ENCODE measurements around the gene MAP3K19.
"Not testable (repeated sequence)": the region's sequence is repeated elsewhere in the genome, so short reads cannot be mapped to it uniquely, and the experiment has no call there.

Gene MAP3K19

DNA sequence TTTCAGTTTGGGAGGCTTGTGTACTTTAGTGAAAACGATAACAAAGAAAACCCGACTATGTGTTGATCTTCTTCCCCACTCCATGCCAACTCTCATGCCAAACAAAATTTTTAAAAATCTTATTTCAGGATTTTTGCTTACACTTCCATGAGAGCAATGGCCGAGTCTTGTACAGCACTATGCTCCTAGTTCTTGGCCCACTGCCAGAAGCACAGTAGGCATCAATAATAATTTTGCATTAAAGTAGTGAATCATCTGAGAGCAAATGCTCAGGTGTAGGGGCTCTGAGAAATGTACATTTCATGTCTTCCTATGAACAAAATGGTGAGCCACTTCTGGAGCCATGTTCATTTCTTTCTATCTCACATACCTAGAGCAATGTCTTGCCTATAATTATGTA, 62.2 kb downstream of the MAP3K19 start:
- DNase-seq (ENCODE audit: low spot score): no peak

DNA sequence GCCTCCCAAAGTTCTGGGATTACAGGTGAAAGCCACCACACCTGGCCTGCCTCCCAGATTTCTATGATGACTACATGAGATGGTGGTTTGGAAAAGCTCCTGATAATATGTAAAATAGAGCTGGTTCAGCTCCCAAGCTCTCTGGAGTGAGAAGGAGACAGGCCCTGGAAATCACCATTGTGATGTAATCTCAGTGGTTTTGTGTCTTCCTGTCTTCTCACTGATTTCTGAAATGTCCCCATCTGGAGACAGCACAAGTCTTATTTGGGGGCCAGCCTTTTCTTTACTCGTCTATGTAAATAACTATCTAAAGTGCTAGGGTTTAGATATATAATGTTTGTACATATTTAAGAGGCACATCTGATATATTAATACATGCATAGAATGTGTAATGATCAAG, 64.6 kb downstream of the MAP3K19 start:
- no peak for DNase-seq (ENCODE audit: low spot score)

DNA sequence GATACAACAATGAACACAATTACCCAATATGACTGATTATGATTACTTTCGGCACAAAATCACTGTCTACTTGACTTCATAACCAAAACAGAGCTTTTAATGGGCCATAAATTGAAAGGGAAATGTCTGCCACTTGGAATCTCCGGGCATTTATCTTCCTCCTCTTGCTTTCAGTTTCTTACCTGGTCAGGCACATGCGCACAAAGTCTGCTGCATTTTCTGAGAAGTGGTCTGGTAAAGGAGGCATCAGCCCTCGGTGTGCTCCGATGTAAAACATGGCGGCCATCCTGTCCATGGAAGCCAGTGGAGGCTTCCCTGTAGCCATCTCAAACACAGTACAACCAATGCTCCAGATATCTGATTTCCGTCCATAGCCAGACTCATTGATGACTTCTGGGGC, 66.6 kb downstream of the MAP3K19 start:
- DNase-seq (ENCODE audit: low spot score): no peak

DNA sequence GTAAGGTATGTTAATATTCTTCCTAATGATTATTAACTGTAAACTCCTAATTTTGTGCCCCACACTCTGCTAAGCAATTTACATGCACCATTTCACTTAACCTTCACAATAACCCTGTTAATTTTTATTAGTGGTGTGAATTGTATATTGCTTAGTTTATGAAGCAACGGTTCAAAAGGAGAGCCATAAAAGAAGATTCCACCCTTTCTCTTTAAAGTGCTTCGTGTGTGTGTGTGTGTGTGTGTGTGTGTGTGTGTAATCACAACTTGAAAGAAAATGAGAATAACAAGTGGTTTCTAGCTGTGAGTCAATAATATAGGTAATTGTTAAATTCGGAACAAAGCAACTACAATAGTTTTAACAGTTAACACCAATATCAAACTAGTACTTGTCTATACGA, 68.0 kb downstream of the MAP3K19 start:
- DNase-seq (ENCODE audit: low spot score): no peak

DNA sequence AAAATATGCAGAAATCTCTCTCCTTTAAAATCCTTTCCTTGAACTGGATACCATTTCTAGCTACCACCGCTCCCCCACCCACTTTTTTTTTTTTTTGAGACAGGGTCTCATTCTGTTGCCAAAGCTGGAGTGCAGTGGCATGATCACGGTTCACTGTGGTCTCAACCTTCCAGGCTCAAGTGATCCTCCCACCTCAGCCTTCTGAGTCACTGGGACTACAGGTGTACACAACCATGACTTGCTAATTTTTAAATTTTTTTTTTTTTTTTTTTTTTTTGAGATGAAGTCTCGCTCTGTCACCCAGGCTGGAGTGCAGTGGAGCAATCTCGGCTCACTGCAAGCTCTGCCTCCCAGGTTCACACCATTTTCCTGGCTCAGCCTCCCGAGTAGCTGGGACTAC, 70.1 kb downstream of the MAP3K19 start:
- DNase-seq (ENCODE audit: low spot score): not testable (repeated sequence)

DNA sequence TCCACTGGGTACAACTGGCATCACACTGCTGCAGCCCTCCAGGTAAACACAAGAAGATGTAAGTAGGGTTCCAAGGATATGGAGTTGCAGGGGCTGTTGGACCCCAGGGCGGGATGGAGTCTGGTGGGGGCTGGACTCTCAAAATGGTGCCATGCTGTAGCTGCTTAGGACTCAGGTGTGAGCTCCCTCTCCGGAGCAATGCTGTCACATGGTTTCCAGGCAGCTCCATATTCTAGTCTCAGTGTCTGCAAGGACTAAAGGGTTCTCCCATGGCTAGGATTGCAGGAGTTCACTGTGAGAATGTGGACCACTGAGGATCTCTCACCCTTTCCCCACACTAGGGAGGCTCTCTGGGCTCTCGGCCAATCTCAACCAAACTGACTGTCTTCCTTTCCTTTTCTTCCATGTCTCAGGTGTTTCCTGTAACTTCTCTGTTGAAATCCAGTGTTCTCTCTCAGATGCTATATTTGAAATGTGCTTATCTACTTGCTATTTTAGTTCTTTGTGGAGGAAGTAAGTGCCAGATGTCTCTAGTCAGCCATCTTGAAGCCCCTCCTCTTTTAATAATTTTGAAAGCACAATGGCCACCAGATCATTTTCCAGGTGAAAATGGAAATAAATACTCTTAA, 71.1 kb downstream of the MAP3K19 start:
- no peak for DNase-seq (ENCODE audit: low spot score)

DNA sequence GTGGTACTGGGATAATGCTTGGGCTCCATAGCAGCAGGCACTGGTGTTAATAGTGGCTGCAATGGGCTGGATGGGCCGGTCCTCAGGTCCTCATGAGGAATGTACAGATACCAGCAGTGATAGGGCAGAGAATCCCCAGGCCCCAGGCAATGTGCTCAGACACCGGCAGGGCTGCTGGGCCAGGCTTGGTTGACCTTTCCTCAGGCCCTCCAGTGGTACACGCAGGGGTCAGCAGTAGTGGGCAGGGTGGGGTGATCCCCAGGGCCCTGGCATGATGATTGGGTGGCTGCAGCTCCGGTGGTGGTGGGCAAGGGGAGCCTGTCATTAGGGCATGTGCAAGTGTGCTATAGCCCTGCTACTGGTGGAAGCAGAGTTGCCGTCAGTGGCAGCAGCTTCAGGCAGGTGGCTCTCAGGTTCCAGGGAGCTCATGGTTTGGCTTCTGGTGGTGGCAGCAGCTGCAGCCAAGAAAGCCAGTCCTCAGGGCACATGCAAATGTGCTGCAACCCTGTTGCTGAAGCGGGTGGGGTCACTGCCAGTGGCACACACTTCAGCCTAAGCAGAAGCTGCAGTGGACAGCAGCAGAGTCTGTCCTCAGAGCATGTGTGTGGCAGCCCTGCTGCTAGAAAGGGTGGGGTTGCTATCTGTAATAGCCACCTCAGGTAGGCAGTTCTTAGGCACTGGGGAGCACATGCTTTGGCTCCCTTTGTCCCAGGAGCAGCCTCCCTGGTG, 71.8 kb downstream of the MAP3K19 start:
- no peak for DNase-seq (ENCODE audit: low spot score)

DNA sequence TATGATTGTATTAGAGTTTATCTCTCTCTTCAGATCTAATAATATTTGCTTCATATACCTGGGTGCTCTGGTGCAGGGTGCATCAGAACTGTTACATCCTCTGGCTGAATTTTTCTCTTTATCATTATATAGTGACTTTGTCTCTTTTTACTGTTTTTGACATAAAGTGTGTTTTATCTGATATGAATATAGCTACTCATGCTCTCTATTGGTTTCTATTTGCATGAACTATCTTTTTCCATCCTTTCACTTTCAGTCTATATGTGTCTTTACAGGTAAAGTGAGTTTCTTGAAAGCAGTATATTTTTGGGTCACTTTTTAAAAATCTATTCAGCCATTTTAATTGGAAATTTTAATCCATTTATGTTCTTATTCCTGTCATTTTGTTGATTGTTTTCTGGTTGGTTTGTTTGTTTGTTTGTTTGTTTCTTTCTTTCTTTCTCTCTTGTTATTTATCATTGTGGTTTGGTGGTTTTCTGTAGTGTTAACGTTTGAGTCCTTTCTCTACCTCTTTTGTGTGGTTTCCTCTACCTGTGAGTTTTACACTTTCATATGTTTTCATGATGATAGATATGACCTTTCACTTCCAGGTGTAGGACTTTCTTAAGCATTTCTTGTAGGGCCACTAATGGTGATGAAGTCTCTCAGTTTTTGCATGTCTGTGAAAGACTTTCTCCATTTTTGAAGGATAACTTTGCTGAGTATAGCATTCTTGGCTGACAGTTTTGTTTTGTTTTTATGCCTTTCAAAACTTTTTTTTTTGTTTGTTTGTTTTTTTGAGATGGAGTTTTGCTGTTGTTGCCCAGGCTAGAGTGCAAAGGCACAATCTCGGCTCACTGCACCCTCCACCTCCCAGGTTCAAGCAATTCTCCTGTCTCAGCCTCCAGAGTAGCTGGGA, 73.8 kb downstream of the MAP3K19 start:
- no peak for DNase-seq (ENCODE audit: low spot score)

DNA sequence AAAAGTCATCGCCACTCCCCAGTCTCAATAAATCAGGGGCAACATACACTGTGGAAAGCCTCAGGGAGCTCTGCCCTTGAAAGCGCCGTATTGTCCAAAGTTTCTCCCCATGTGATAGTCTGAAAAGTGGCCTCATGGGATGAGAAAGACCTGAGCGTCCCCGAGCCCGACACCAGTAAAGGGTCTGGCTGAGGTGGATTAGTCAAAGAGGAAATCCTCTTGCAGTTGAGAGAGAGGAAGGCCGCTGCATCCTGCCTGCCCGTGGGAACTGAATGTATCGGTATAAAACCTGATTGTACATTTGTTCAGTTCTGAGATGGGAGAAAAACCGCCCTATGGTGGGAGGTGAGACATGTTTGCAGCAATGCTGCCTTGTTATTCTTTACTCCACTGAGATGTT, 80.1 kb downstream of the MAP3K19 start:
- DNase-seq (ENCODE audit: low spot score): not testable (repeated sequence)

DNA sequence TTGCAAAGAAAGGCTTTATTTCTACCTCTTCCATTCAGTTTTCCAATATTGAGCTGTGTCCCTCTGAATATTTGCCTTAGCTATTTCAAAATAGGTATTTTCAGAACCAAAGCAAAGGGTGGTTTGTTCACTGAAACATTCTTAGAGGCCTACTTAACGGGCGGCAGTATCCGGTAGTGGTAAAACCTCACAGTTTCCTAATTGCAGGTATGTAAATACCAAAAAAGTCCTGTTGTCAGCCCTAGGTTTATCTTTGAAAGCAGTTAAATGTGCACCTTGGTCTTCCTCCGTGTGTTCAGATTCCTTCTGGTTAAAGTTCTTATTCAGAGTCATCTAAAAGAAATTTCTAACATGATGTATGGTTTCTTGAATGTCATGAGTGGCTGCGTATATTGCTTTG, 89.8 kb downstream of the MAP3K19 start:
- DNase-seq (ENCODE audit: low spot score): no peak

DNA sequence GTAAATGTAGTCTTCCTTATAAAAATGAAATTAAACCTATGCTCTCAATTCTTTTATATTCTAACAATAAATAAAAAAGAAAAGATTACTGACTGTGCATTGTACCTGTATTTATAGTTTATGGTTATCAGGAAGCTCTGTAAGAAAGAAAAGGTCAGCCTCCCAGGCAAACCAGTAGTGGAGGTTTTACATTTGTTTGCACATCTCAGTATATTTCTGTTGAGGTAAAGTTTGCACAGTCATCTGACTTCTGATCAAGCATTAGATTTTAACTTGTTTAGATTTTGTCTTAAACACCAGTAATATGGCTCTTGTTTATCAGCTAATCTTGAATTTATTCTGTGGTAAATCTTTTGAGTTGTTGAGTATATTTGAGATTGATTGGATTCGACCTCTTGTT, 91.5 kb downstream of the MAP3K19 start:
- DNase-seq (ENCODE audit: low spot score): no peak

DNA sequence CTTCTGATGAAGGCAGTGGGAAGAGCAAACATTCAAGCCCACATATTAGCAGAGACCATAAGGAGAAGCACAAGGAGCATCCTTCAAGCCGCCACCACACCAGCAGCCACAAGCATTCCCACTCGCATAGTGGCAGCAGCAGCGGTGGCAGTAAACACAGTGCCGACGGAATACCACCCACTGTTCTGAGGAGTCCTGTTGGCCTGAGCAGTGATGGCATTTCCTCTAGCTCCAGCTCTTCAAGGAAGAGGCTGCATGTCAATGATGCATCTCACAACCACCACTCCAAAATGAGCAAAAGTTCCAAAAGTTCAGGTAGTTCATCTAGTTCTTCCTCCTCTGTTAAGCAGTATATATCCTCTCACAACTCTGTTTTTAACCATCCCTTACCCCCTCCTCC, 93.2 kb downstream of the MAP3K19 start:
- DNase-seq (ENCODE audit: low spot score): no peak

DNA sequence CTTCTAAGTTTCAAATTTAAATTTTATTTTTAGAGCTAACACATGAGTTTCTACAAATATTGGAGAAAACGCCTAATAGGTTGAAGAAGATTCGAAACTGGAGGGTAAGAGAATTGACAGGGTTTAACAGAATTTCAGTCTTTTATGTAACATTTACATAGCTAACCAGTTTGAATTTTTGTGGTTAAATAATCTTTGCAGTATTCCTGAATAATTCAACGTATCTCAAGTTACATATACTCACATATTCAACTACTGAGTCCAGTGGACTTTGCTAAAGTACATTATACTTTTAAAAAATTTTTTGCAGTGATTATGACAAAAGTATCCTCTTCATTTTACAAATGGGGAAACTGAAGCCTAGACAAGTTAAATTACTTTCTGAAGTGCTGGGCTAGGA, 94.6 kb downstream of the MAP3K19 start:
- no peak for DNase-seq (ENCODE audit: low spot score)

DNA sequence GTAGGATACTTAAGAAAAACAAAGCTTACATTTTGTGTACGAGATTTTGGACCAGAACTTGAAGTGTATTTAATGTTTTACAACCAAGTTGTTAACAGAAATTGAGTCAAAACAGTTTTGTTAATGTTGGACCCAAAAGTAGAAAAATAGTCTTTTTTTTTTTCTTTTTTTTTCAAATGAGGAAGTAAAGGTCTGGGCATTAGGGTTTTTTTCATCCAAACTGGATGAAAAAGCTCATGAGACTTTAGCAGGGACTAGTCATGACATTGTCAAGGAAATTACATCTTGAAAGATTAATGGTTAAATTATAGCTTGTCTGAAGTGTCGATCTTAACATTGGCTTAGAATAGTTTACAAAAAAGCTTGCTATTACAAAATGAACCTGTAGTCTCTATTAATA, 96.4 kb downstream of the MAP3K19 start:
- no peak for DNase-seq (ENCODE audit: low spot score)

DNA sequence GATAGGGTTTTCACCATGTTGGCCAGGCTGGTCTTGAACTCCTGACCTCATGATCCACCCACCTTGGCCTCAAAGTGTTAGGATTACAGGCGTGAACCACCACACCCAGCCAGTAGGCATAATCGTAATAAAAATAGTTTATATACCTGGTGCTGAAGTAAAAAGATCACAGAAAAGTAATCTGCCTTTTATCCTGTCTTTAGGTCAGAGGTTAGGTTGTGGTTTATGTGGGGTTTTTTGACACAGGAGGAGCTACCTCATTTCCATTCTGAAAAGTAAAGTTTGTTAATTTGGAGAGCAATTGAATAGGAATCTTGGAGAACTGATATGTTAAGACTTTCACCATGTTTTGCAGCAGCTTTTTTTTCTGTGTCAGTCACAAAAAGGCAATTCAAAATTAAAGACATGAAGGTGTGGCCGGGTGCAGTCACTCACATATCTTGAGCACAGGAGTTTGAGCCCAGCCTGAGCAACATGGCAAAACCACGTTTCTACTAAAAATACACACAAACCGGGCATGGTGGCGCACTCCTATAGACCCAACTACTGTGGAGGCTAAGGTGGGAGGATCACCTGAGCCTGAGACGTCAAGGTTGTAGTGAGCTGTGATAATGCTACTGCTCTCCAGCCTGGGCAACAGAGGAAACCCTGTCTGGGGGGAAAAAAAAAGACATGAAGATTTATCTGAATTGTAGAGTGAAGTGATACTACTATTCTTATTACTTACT, 97.1 kb downstream of the MAP3K19 start:
- DNase-seq (ENCODE audit: low spot score): no peak

DNA sequence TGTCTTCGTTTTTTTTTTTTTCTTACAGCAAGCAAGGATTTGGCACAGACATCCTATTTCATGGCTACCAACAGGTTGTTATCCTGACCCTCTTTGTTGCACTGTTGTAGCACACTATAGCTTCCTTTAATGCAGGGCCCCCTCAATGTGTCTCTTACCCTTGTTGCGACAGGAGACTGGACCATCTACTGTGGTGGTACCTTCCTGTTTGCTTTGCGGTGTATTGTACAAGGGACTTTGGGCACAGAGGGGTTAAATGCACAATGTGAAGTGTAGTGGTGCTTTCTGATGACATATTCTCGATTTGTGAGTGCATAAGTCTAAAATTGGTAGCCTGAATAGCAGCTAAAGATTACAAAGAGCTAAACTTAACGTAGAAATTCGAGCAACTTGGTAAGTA, 101.2 kb downstream of the MAP3K19 start:
- no peak for DNase-seq (ENCODE audit: low spot score)

DNA sequence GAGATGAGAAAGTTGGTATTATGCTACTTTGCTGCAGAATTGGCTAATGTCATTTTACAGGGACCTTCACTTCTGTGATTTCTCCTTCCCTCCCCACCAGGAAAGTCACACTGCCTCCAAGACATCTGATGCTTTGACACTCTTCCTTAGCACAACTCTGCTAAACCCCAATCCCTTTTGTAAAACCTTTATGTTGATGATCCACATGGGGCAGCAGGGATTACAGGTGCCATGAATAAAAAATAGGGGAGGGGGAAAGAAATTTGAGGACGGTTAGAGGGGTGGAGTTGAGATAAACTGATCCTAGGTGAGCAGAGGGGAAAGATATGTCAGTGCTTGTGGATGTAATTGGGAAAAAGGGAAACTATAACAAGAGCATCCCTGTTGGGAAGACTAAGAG, 102.3 kb downstream of the MAP3K19 start:
- no peak for DNase-seq (ENCODE audit: low spot score)

DNA sequence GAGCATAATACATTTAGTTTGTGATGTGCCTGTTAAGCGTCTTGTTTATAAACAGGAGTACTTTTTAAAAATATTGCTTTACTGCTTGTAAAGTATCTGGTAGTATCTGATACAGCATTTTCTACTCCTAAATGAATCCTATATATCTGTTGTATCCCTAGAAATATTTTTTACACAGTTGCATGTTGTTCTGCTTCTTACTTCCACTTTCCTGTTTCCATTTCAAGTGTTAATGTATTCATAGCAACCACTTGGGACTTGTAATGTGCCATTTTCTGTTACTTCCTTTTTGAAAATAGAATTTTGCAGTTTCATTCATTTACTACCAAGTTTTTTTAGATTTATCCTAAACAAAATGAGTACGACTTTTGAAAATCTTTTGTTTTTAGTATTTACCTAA, 103.7 kb downstream of the MAP3K19 start:
- no peak for DNase-seq (ENCODE audit: low spot score)

DNA sequence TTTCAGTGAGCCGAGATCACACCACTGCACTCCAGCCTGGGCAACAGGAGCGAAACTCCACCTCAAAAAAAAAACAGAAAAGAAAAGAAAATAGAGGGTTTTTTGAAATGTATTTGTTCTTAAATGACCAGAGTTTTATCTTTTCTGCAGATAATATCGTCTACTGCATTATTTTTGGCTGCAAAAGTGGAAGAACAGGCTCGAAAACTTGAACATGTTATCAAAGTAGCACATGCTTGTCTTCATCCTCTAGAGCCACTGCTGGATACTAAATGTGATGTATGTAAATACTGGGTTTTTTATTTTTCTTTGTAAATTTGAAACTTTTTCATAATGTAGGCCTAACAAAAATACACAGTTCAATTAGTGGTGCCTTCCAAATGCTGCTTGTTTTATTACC, 110.6 kb downstream of the MAP3K19 start:
- DNase-seq (ENCODE audit: low spot score): no peak

DNA sequence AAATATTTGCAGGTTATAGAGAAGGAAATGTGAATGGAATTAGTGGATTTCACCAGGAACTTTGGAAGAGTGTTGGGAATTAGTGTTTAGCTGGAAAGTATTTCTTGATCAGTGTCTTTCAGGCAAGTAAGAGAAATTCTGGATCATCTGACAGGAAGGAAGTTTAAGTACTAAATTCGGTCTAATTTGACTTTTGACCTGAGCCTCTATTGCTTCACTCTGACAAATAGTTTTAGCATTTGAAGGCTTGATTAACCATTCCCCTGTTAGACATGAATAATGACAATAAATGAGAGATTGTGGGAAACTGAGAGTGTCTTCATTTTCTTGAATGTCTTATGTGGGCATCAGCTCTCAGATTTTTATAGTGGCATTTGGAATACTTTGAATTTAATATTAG, 112.6 kb downstream of the MAP3K19 start:
- DNase-seq (ENCODE audit: low spot score): no peak

DNA sequence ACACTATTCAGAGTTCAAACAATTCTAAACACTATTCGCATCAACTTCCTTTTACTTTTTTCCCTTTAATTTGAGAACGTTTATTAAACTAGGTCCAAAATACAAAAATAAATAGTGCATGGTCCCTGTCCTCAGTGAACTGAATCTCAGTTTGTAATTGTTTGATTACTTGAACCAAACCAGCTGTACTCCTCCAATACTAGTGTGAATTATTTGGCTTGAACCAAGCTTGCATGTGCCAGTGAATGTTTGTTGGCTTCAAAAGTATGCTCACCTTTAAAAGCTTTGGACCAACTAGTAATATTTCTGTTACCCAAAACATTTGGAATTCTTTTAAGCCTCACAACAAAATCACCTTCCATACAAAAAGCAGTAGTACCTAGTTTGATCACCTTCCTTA, 113.1 kb downstream of the MAP3K19 start:
- DNase-seq (ENCODE audit: low spot score): no peak

DNA sequence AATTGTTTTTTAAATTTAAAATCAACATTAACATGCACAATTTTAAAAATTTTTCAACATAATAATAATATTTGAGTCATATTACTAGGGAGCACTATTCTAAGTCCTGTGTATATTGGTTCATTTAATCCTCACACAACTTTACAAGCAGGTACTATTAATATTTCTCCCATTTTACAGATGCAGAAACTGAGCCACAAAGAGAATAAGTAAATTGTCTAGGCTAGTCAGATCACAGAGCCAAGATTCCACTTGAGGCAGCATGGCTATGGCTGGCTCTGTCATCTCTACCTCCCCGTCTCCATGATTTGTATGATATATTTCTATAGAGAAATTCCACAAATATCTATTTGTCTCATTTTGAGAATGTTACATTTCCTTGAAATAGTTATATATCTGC, 113.5 kb downstream of the MAP3K19 start:
- no peak for DNase-seq (ENCODE audit: low spot score)

Measured in CD4-positive, alpha-beta T cell treated with Interleukin-15 for 4 hours (primary cell).